Measurements from ENCODE around the gene RNF115. TPM values are rescaled to one million over a fixed set of nuclear protein-coding genes. Genes with fewer than 3 reads are reported as not detected.

RNF115 gene
- total RNA-seq, result 10 to 100 TPM; 23.7 to 24.9 (median 23.8) TPM

- Histone ChIP-seq H3K4me1 (peaks cover 0 to 20% (median 7%) of the 10 kb centered on the region in 4 donors), H3K27ac (peak within 1 kb of the TSS; percentile 84 to 96 (median 93)), H3K9me3 (no peaks in the 10 kb centered on the region), H3K36me3 (peaks cover 0 to 28% (median 5%) of the 10 kb centered on the region in 3 donors), H3K4me3 (peak within 1 kb of the TSS; percentile 73 to 96 (median 79)), H3K27me3 (no peaks in the 10 kb centered on the region)
- peak; percentile 81 to 83 for DNase-seq (ENCODE audit: low spot score in 2 of 2)
- WGBS, 2 donors, result 1 to 2% methylated on average over 49 to 62 of the region's 89 CpGs
- TF ChIP-seq EP300 (IDR thresholded peaks at IDR 0.05), result peak; percentile 19 to 89
- peak; percentile 69 to 84 for TF ChIP-seq POLR2A (IDR thresholded peaks at IDR 0.05)
- TF ChIP-seq CTCF (IDR thresholded peaks at IDR 0.05), result peak in 2 of 5 experiments; percentile 29 to 54
Measured at GRCh38 chr1:145823565-145824498, at the start of gene RNF115, which contains the start of gene POLR3C. TSS of gene RNF115 (minus strand) at chr1:145824095. CDS start at chr1:145823873, 222 bp downstream. TSS of gene POLR3C (plus strand) at chr1:145824200. CDS start at chr1:145825777, 1,577 bp downstream.

GRCh38 chr1:145871994-145872924 is 48.4 kb upstream of the RNF115 start:
- Histone ChIP-seq H3K4me3 (peak overlapping the region; percentile 35 to 56 (median 45)), H3K27ac (peak overlapping the region; percentile 15 to 89 (median 80)), H3K9me3 (no peaks in the 10 kb centered on the region), H3K4me1 (peaks cover 0 to 34% (median 0%) of the 10 kb centered on the region in 4 donors), H3K27me3 (no peaks in the 10 kb centered on the region), H3K36me3 (peaks cover 0 to under 1% (median 0%) of the 10 kb centered on the region in 3 donors)
- TF ChIP-seq CTCF (IDR thresholded peaks at IDR 0.05) (no peak), POLR2A (IDR thresholded peaks at IDR 0.05) (no peak), EP300 (IDR thresholded peaks at IDR 0.05) (peak in 1 of 2 donors; percentile 3)
- DNase-seq (ENCODE audit: low spot score in 2 of 2), result peak; percentile 35 to 40
- WGBS, 2 donors, result 18 to 23% methylated on average over 39 to 47 of the region's 47 CpGs

GRCh38 chr1:145868232-145868631 is 44.3 kb upstream of the RNF115 start:
- DNase-seq (ENCODE audit: low spot score in 2 of 2), result no peak

More at GRCh38 chr1:145868232-145868631, 44.3 kb upstream of the RNF115 start:
- H3K9me3 ChIP-seq, result no peaks in the 10 kb centered on the region
- peaks cover 0 to 34% (median 0%) of the 10 kb centered on the region in 4 donors for H3K4me1 ChIP-seq
- TF ChIP-seq EP300 (IDR thresholded peaks at IDR 0.05), result no peak
- TF ChIP-seq CTCF (IDR thresholded peaks at IDR 0.05), result no peak
- TF ChIP-seq POLR2A (IDR thresholded peaks at IDR 0.05), result no peak
- H3K36me3 ChIP-seq, result peaks cover 0 to 13% (median 0%) of the 10 kb centered on the region in 3 donors
- no peaks in the 10 kb centered on the region for H3K27me3 ChIP-seq
- WGBS, 2 donors, result 43% methylated on average over 4 of the region's 4 CpGs
- H3K4me3 ChIP-seq, result no peak overlapping the region
- H3K27ac ChIP-seq, result no peak overlapping the region

Measured in tibial nerve (tissue), 4 donors.